H1 (cell line): ENCODE results near the gene CDC42SE2. TPM values are rescaled to one million over a fixed set of nuclear protein-coding genes. Genes with fewer than 3 reads are reported as not detected.
"Not testable (repeated sequence)": the region's sequence is repeated elsewhere in the genome, so short reads cannot be mapped to it uniquely, and the experiment has no call there.

ENCODE experiments used
- CTCF ChIA-PET: fragments of 300-600 bp; sonication (Branson Sonifier 250); formaldehyde crosslinking; loops from one replicate; lab custom pipeline; 2021; ENCODE audit not compliant: partially characterized antibody; lab: Charles Lee
- POLR2A ChIA-PET: fragments of 300-600 bp; sonication (Branson Sonifier 250); formaldehyde crosslinking; loops from one replicate; lab custom pipeline; 2021; ENCODE audit warnings: inconsistent platforms; ENCODE audit not compliant: partially characterized antibody; lab: Charles Lee
- DNase-seq, 2 experiments: peaks; one replicate each; pipeline versions ENCODE4 v3.0.0 to v3.0.0-alpha.2; 2010 to 2022; ENCODE audit warnings: low spot score in 2 of 2, low read depth in 1 of 2, mixed read lengths in 1 of 2
- FAIRE-seq: peaks from 2 replicates; lab custom pipeline; 2011; peaks lifted over from hg19 to GRCh38; lab: Jason Lieb, UNC
- H2AFZ ChIP-seq: 2 replicates; pipeline ENCODE4 v1.8.1; 2012; ENCODE audit warnings: low read length, inconsistent platforms
- H2AK5ac ChIP-seq: 2 replicates; pipeline ENCODE4 v1.6.1; 2013; ENCODE audit warnings: low read depth, low read length
- H2BK120ac ChIP-seq: replicated peaks from 2 replicates; pipeline ENCODE3; 2013; ENCODE audit warnings: low read depth, low read length, inconsistent platforms
- H2BK12ac ChIP-seq: 2 replicates; pipeline ENCODE4 v1.6.1; 2013; ENCODE audit warnings: low read depth, low read length
- H2BK15ac ChIP-seq: 2 replicates; pipeline ENCODE4 v1.6.1; 2013; ENCODE audit warnings: low read length
- H2BK20ac ChIP-seq: 2 replicates; pipeline ENCODE4 v1.6.1; 2013; ENCODE audit warnings: low read length
- H2BK5ac ChIP-seq: 2 replicates; pipeline ENCODE4 v1.6.1; 2013; ENCODE audit warnings: low read depth, low read length
- H3K14ac ChIP-seq: 2 replicates; pipeline ENCODE4 v1.6.1; 2013; ENCODE audit warnings: inconsistent platforms; ENCODE audit not compliant: insufficient read length
- H3K18ac ChIP-seq: 2 replicates; pipeline ENCODE4 v1.6.1; 2013; ENCODE audit warnings: low read length; ENCODE audit errors: extremely low read depth
- H3K23ac ChIP-seq: 2 replicates; pipeline ENCODE4 v1.6.1; 2013; ENCODE audit warnings: inconsistent platforms; ENCODE audit not compliant: insufficient read length
- H3K23me2 ChIP-seq: 2 replicates; pipeline ENCODE4 v1.6.1; 2013; ENCODE audit warnings: low read depth, low read length
- H3K27ac ChIP-seq: 2 replicates; pipeline ENCODE4 v1.6.1; 2011; ENCODE audit warnings: low read depth, low read length, inconsistent platforms
- H3K27me3 ChIP-seq, 4 experiments: replicated peaks in 1 of 4; 1 replicate in 1 of 4; 2 replicates in 3 of 4; pipeline versions ENCODE4 v1.6.1 to v1.8.1; 2011 to 2013; ENCODE audit warnings: low read length in 3 of 4, mild to moderate bottlenecking in 3 of 4, inconsistent platforms in 2 of 4, mixed read lengths in 2 of 4, moderate library complexity in 1 of 4; ENCODE audit not compliant: control insufficient read depth in 3 of 4, insufficient read depth in 3 of 4; ENCODE audit errors: extremely low read depth in 1 of 4
- H3K36me3 ChIP-seq, 4 experiments: 2 replicates each; pipeline versions ENCODE4 v1.6.1 to v1.8.1; 2011 to 2013; ENCODE audit warnings: mild to moderate bottlenecking in 4 of 4, low read length in 3 of 4, moderate library complexity in 2 of 4, control low read depth in 1 of 4, inconsistent platforms in 1 of 4; ENCODE audit not compliant: insufficient read depth in 4 of 4, control insufficient read depth in 2 of 4
- H3K4ac ChIP-seq: replicated peaks from 2 replicates; pipeline ENCODE3; 2013; ENCODE audit warnings: low read length, low read depth, mixed read lengths, inconsistent platforms; ENCODE audit not compliant: insufficient read length
- H3K4me1 ChIP-seq, 4 experiments: replicated peaks in 1 of 4; 1 replicate in 1 of 4; 2 replicates in 3 of 4; pipeline versions ENCODE4 v1.6.1 to v1.8.1; 2011 to 2013; ENCODE audit warnings: low read length in 3 of 4, inconsistent platforms in 2 of 4, mixed read lengths in 1 of 4; ENCODE audit not compliant: insufficient read depth in 4 of 4, control insufficient read depth in 3 of 4
- H3K4me2 ChIP-seq, 2 experiments: 2 replicates each; pipeline versions ENCODE4 v1.6.1 to v1.8.1; 2011 to 2013; ENCODE audit warnings: low read depth in 2 of 2, low read length in 2 of 2, control low read depth in 1 of 2, inconsistent platforms in 1 of 2, mild to moderate bottlenecking in 1 of 2; ENCODE audit not compliant: insufficient read depth in 1 of 2
- H3K4me3 ChIP-seq, 4 experiments: fragments of 200-600, 300-600 bp in 1 of 4; sonication (generic), shearing (Covaris generic), sonication (Bioruptor Twin) in 1 of 4; 2 replicates each; pipeline versions ENCODE4 v1.5.1 to v1.8.1; 2011 to 2016; ENCODE audit warnings: low read length in 4 of 4, low read depth in 3 of 4, control low read depth in 2 of 4, inconsistent platforms in 2 of 4, mild to moderate bottlenecking in 2 of 4, mixed read lengths in 1 of 4, moderate library complexity in 1 of 4; ENCODE audit not compliant: insufficient read depth in 2 of 4; ENCODE audit errors: extremely low read depth in 1 of 4
- H3K56ac ChIP-seq: replicated peaks from 2 replicates; pipeline ENCODE3; 2013; ENCODE audit warnings: low read depth, mild to moderate bottlenecking, mixed read lengths, low read length, inconsistent platforms; ENCODE audit not compliant: insufficient read length
- H3K79me1 ChIP-seq: 2 replicates; pipeline ENCODE4 v1.6.1; 2013; ENCODE audit warnings: low read depth, low read length, control low read depth
- H3K79me2 ChIP-seq, 2 experiments: 2 replicates each; pipeline versions ENCODE4 v1.6.1 to v1.8.1; 2012 to 2013; ENCODE audit warnings: low read length in 2 of 2, mild to moderate bottlenecking in 2 of 2, inconsistent platforms in 1 of 2; ENCODE audit not compliant: insufficient read depth in 2 of 2, control insufficient read depth in 1 of 2
- H3K9ac ChIP-seq, 4 experiments: replicated peaks in 1 of 4; 1 replicate in 1 of 4; 2 replicates in 3 of 4; pipeline versions ENCODE4 v1.6.1 to v1.8.1; 2011 to 2013; ENCODE audit warnings: low read depth in 3 of 4, low read length in 3 of 4, control low read depth in 2 of 4, mild to moderate bottlenecking in 2 of 4, moderate library complexity in 2 of 4, inconsistent platforms in 1 of 4; ENCODE audit errors: extremely low read depth in 1 of 4
- H3K9me3 ChIP-seq, 2 experiments: 2 replicates each; pipeline versions ENCODE4 v1.6.1 to v1.8.1; 2012 to 2013; ENCODE audit warnings: mild to moderate bottlenecking in 2 of 2, moderate library complexity in 2 of 2, control low read depth in 1 of 2, inconsistent platforms in 1 of 2, low read depth in 1 of 2, low read length in 1 of 2, mixed read lengths in 1 of 2; ENCODE audit not compliant: insufficient read depth in 2 of 2
- H4K20me1 ChIP-seq, 2 experiments: replicated peaks in 1 of 2; 2 replicates each; pipeline versions ENCODE3 to v1.8.1; 2011 to 2013; ENCODE audit warnings: inconsistent platforms in 2 of 2, low read length in 2 of 2, mild to moderate bottlenecking in 1 of 2; ENCODE audit not compliant: insufficient read depth in 2 of 2, control insufficient read depth in 1 of 2
- H4K5ac ChIP-seq: 2 replicates; pipeline ENCODE4 v1.6.1; 2013; ENCODE audit warnings: low read length, low read depth, mixed read lengths, inconsistent platforms; ENCODE audit not compliant: insufficient read length
- H4K8ac ChIP-seq: 2 replicates; pipeline ENCODE4 v1.8.0; 2013; ENCODE audit warnings: mild to moderate bottlenecking, moderate library complexity, low read length, inconsistent platforms; ENCODE audit not compliant: insufficient read depth; ENCODE audit errors: extremely low read depth
- H4K91ac ChIP-seq: replicated peaks from 2 replicates; pipeline ENCODE3; 2013; ENCODE audit warnings: low read length, mixed read lengths, inconsistent platforms; ENCODE audit not compliant: insufficient read length
- BRCA1 ChIP-seq: IDR thresholded peaks from 2 replicates; pipeline ENCODE4 v1.6.1; 2012; ENCODE audit warnings: low read depth, low read length, improper control_type of control experiment
- CBX8 ChIP-seq: fragments of 300-800, 300-1000 bp; sonication (generic); IDR thresholded peaks from 2 replicates; pipeline ENCODE4 v1.7.1; 2016; ENCODE audit warnings: low read depth, low read length, borderline replicate concordance
- HDAC2 ChIP-seq, 2 experiments: fragments of 300-600 bp in 1 of 2; sonication (generic) in 1 of 2; IDR thresholded peaks; 2 replicates each; pipeline ENCODE4 v1.6.1; 2011 to 2012; ENCODE audit warnings: low read depth in 2 of 2, low read length in 2 of 2, mild to moderate bottlenecking in 2 of 2, moderate library complexity in 2 of 2, borderline replicate concordance in 1 of 2, inconsistent platforms in 1 of 2
- MAX ChIP-seq: IDR thresholded peaks from 2 replicates; pipeline ENCODE4 v1.6.1; 2012; ENCODE audit warnings: inconsistent platforms
- SP1 ChIP-seq: IDR thresholded peaks from 2 replicates; pipeline ENCODE4 v1.6.1; 2011; ENCODE audit warnings: low read depth, low read length
- TBP ChIP-seq: IDR thresholded peaks from 2 replicates; pipeline ENCODE4 v1.6.1; 2011; ENCODE audit warnings: low read depth, low read length, improper control_type of control experiment
- TCF12 ChIP-seq: IDR thresholded peaks from 2 replicates; pipeline ENCODE4 v1.6.1; 2011; ENCODE audit warnings: low read depth, mild to moderate bottlenecking, low read length
- WGBS, 2 experiments: shearing (Covaris generic) in 1 of 2; methylation state at CpG; one replicate each; pipeline versions ENCODE4 v1.1.6 to v1.1.7; 2013 to 2015; ENCODE audit warnings: low lambda C conversion rate in 2 of 2, mixed read lengths in 2 of 2, inconsistent platforms in 1 of 2, low coverage in 1 of 2, missing lambda C conversion rate in 1 of 2; ENCODE audit not compliant: insufficient replicate concordance in 2 of 2, insufficient coverage in 1 of 2, insufficient read length in 1 of 2; ENCODE audit errors: extremely low coverage in 1 of 2, missing lambda C conversion rate in 1 of 2; 5-methylcytosine and 5-hydroxymethylcytosine counted together
- polyA plus RNA-seq, 7 experiments: library from polyadenylated mRNA; depleted of rRNA in 3 of 7; stranded (reverse) in 5 of 7; unstranded in 2 of 7; fragments of >200 nt in 5 of 7; fragments of 200-250 nt in 2 of 7; gene quantifications; 1 replicate in 5 of 7; 2 replicates in 1 of 7; 4 replicates in 1 of 7; pipeline versions ENCODE4 v1.2.1 to v1.2.3, GENCODE V29; 2011 to 2013; ENCODE audit warnings: missing spikeins in 2 of 7, mixed read lengths in 2 of 7
- total RNA-seq: library from RNA; stranded (reverse); fragmentation: NEBNext Ultra II Directional; extraction: Animal tissue kit (Norgen Biotek cat#: 25700); gene quantifications from 2 replicates; pipeline ENCODE4 v1.2.1, GENCODE V29; 2021

CDC42SE2 gene
- total and polyA plus RNA-seq, 2 of the 8 experiments (the other 6 are each of a cell fraction or from before 2014, with no cell fraction given): 16.7 to 30.8 TPM

- TF ChIP-seq MAX (no peak), SP1 (no peak), TCF12 (no peak), TBP (no peak), CBX8 (no peak), HDAC2 (IDR thresholded peaks at IDR 0.05; ENCODE audit: borderline replicate concordance in 1 of 2, low read depth in 2 of 2, low read length in 2 of 2) (no peak), BRCA1 (no peak)
Observed at GRCh38 chr5:131270809-131271208, 7.0 kb downstream of the CDC42SE2 start (continued).

- H3K18ac ChIP-seq, H2BK5ac ChIP-seq, POLR2A ChIA-PET, H4K91ac ChIP-seq, H3K4me3 ChIP-seq, H2AFZ ChIP-seq, H3K56ac ChIP-seq, DNase-seq, H4K20me1 ChIP-seq, H3K79me1 ChIP-seq, H2BK15ac ChIP-seq, H2BK12ac ChIP-seq, H2AK5ac ChIP-seq, H3K4ac ChIP-seq, H3K9ac ChIP-seq, H3K4me2 ChIP-seq, H3K27ac ChIP-seq, H4K5ac ChIP-seq, H3K36me3 ChIP-seq, H3K9me3 ChIP-seq, H2BK120ac ChIP-seq, H3K23ac ChIP-seq, H3K23me2 ChIP-seq, H3K14ac ChIP-seq, H3K4me1 ChIP-seq, H4K8ac ChIP-seq, CTCF ChIA-PET, H3K27me3 ChIP-seq, H2BK20ac ChIP-seq, FAIRE-seq: not testable (repeated sequence)
- 88% methylated on average over 8 of the region's 8 CpGs; no CpG with 5 or more reads in 1 of the 2 experiments for WGBS, 2 experiments
- peaks cover 0 to 75% of the 10 kb centered on the region in 2 experiments; a peak in 2 of 4 replicates for H3K79me2 ChIP-seq
Observed at GRCh38 chr5:131271888-131272287, 8.0 kb downstream of the CDC42SE2 start.
